Stomach (tissue), 4 donors: ENCODE measurements around the gene CCSER1.

Experiments
- CTCF ChIP-seq, 7 experiments: fragments of 450-650 bp in 4 of 7; fragments of 200-600 bp in 3 of 7; sonication (generic) in 3 of 7; IDR thresholded peaks; one replicate each; pipeline ENCODE4 v1.5.1; 2016 to 2019; ENCODE audit warnings: antibody characterized with exemption in 7 of 7, control low read depth in 2 of 7, mild to moderate bottlenecking in 1 of 7
- POLR2A ChIP-seq, 4 donors: fragments of 450-650 bp; IDR thresholded peaks; one replicate each; pipeline ENCODE4 v1.6.1; 2016; ENCODE audit warnings: antibody characterized with exemption in 4 of 4, control low read depth in 2 of 4, mild to moderate bottlenecking in 1 of 4, moderate library complexity in 1 of 4

GRCh38 chr4:90357117-90357710, 230.0 kb downstream of the CCSER1 start:
- peak in 4 of 7 experiments; percentile 10 to 46 (median 25) for TF ChIP-seq CTCF (IDR thresholded peaks at IDR 0.05)
- no peak for TF ChIP-seq POLR2A (IDR thresholded peaks at IDR 0.05)
